Panc1 (cell line): ENCODE results near the gene USP10.

Experiments used
- CTCF ChIP-seq: fragments of 450-650 bp; IDR thresholded peaks from 2 replicates; pipeline ENCODE4 v1.5.1; 2017; ENCODE audit warnings: mild to moderate bottlenecking
- POLR2AphosphoS5 ChIP-seq: IDR thresholded peaks from 2 replicates; pipeline ENCODE4 v1.6.1; 2012; ENCODE audit warnings: mild to moderate bottlenecking, low read depth, low read length, moderate library complexity
- SIN3A ChIP-seq: IDR thresholded peaks from 2 replicates; pipeline ENCODE4 v1.6.1; 2012; ENCODE audit warnings: low read depth, mild to moderate bottlenecking, low read length, moderate library complexity, borderline replicate concordance; ENCODE audit not compliant: insufficient read depth
- TCF7L2 ChIP-seq: IDR thresholded peaks from 2 replicates; pipeline ENCODE4 v1.6.1; 2011; ENCODE audit warnings: mild to moderate bottlenecking, low read depth, low read length, inconsistent platforms
- TF ChIP-seq, protein P1 (sequence below), 2 experiments: IDR thresholded peaks; 2 replicates each; pipeline ENCODE4 v1.6.1; 2011 to 2012; ENCODE audit warnings: low read depth in 2 of 2, control low read depth in 1 of 2, low read length in 1 of 2, mild to moderate bottlenecking in 1 of 2, moderate library complexity in 1 of 2; ENCODE audit not compliant: insufficient read depth in 1 of 2

DNA sequence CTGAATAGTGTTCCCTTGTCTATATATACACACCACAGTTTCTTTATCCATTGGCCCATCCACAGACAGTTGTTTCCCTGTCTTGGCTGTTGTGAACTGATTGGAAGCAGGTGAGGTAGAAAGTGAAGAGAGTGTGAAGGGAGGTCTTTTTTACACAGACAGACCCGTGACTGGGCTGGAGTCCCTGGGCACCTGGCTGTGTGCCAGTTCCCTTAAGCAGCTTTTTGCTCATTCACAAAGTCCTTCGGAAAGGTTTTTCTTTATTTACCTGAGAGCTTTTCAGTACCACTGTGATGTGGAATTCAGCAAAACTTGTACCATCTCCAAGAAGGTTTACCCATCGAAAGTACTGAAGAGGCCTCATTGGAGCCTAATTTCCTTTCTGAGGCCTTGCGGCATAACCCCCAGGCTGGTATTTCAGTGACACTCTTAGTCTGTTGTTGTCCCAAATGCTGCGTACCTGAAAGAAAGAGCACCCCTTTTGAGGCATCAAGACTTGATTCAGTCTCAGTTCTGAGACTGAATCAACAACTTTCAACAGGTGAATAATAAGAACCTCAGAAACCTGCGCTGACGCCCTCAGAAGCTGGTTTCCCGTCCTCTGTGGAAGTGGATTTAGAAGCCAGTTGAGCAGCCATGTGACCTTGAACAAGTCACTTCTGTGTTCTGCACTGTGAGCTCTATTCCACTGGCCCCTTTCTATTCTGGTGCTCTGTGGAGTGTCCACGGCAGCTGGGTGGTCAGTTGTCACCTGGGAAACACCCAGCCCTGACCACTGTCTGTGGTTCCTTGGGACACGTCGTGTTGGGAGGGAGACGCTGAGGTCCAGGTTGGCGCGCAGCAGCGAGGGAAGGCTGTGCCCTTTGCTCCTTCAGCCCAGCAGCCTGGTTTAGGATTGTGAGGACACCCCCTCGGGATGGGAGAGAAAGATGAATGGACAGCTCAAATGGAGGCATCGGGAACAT is 66.1 kb downstream of the USP10 start:
- TF ChIP-seq CTCF (no peak), POLR2AphosphoS5 (no peak), TCF7L2 (no peak), SIN3A (no peak)
- TF ChIP-seq, protein P1, sequence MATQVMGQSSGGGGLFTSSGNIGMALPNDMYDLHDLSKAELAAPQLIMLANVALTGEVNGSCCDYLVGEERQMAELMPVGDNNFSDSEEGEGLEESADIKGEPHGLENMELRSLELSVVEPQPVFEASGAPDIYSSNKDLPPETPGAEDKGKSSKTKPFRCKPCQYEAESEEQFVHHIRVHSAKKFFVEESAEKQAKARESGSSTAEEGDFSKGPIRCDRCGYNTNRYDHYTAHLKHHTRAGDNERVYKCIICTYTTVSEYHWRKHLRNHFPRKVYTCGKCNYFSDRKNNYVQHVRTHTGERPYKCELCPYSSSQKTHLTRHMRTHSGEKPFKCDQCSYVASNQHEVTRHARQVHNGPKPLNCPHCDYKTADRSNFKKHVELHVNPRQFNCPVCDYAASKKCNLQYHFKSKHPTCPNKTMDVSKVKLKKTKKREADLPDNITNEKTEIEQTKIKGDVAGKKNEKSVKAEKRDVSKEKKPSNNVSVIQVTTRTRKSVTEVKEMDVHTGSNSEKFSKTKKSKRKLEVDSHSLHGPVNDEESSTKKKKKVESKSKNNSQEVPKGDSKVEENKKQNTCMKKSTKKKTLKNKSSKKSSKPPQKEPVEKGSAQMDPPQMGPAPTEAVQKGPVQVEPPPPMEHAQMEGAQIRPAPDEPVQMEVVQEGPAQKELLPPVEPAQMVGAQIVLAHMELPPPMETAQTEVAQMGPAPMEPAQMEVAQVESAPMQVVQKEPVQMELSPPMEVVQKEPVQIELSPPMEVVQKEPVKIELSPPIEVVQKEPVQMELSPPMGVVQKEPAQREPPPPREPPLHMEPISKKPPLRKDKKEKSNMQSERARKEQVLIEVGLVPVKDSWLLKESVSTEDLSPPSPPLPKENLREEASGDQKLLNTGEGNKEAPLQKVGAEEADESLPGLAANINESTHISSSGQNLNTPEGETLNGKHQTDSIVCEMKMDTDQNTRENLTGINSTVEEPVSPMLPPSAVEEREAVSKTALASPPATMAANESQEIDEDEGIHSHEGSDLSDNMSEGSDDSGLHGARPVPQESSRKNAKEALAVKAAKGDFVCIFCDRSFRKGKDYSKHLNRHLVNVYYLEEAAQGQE (IDR thresholded peaks at IDR 0.05; ENCODE audit: insufficient read depth in 1 of 2, low read depth in 2 of 2, low read length in 1 of 2), result no peak
